Left kidney (tissue), 2 donors: Measurements from ENCODE around the gene SEC23IP. TPM values are rescaled to one million over a fixed set of nuclear protein-coding genes. Genes with fewer than 3 reads are reported as not detected.
"Not testable (repeated sequence)": the region's sequence is repeated elsewhere in the genome, so short reads cannot be mapped to it uniquely, and the experiment has no call there.

Experiments
- DNase-seq: peaks from one replicate; pipeline ENCODE4 v3.0.0-alpha.2; 2013
- polyA plus RNA-seq: library from polyadenylated mRNA; unstranded; fragments of 120-200 nt; gene quantifications from one replicate; pipeline ENCODE4 v1.2.1, GENCODE V29; 2013; ENCODE audit not compliant: insufficient read length

The SEC23IP gene
- polyA plus RNA-seq, 1 donor: 77.7 TPM

GRCh38 chr10:119872860-119873681 is 19.5 kb upstream of the SEC23IP start:
- DNase-seq: peak; percentile 86

GRCh38 chr10:119878524-119878923 is 14.0 kb upstream of the SEC23IP start:
- no peak for DNase-seq

GRCh38 chr10:119883901-119884611 is 8.5 kb upstream of the SEC23IP start:
- DNase-seq: not testable (repeated sequence)

GRCh38 chr10:119886070-119886469 is 6.5 kb upstream of the SEC23IP start:
- DNase-seq: not testable (repeated sequence)

GRCh38 chr10:119888715-119889114 is 3.8 kb upstream of the SEC23IP start:
- DNase-seq: not testable (repeated sequence)

GRCh38 chr10:119889201-119889600 is 3.3 kb upstream of the SEC23IP start:
- not testable (repeated sequence) for DNase-seq

GRCh38 chr10:119890307-119890706 is 2.2 kb upstream of the SEC23IP start:
- not testable (repeated sequence) for DNase-seq

GRCh38 chr10:119891849-119892187 is 712 bp upstream of the SEC23IP start:
- not testable (repeated sequence) for DNase-seq

- DNase-seq: no peak
Observed at GRCh38 chr10:119893074-119893473, 544 bp downstream of the SEC23IP start.

- DNase-seq: no peak
Observed at GRCh38 chr10:119893845-119894427, 1.4 kb downstream of the SEC23IP start.

- DNase-seq: no peak
Observed at GRCh38 chr10:119896061-119896655, 3.6 kb downstream of the SEC23IP start.

- peak; percentile 33 for DNase-seq
Observed at GRCh38 chr10:119896937-119897770, 4.6 kb downstream of the SEC23IP start.

GRCh38 chr10:119898577-119898976 is 6.0 kb downstream of the SEC23IP start:
- no peak for DNase-seq

- DNase-seq: no peak
Observed at GRCh38 chr10:119903946-119904666, 11.6 kb downstream of the SEC23IP start.

GRCh38 chr10:119907695-119908094 is 15.2 kb downstream of the SEC23IP start:
- DNase-seq: not testable (repeated sequence)

GRCh38 chr10:119908166-119908565 is 15.6 kb downstream of the SEC23IP start:
- DNase-seq: no peak

- no peak for DNase-seq
Observed at GRCh38 chr10:119910689-119911088, 18.2 kb downstream of the SEC23IP start.

- DNase-seq: no peak
Observed at GRCh38 chr10:119917777-119918176, 25.2 kb downstream of the SEC23IP start.

- DNase-seq: no peak
Observed at GRCh38 chr10:119919271-119919670, 26.7 kb downstream of the SEC23IP start.

- DNase-seq: no peak
Observed at GRCh38 chr10:119919826-119920225, 27.3 kb downstream of the SEC23IP start.

- no peak for DNase-seq
Observed at GRCh38 chr10:119928411-119928810, 35.9 kb downstream of the SEC23IP start.
